Neuronal stem cell (in vitro differentiated cells): ENCODE results near the gene ZNF319.

ENCODE experiments used
- DNase-seq: peaks from one replicate; pipeline ENCODE4 v3.0.0-alpha.2; 2013; ENCODE audit warnings: low spot score
- H2AFZ ChIP-seq: one replicate; pipeline ENCODE4 v1.6.1; 2013; ENCODE audit warnings: mild to moderate bottlenecking, low read length, inconsistent platforms
- H2AK5ac ChIP-seq: 2 replicates; pipeline ENCODE4 v1.6.1; 2013; ENCODE audit warnings: low read depth, mild to moderate bottlenecking, inconsistent platforms, low read length, moderate library complexity, mixed read lengths
- H2BK120ac ChIP-seq: 2 replicates; pipeline ENCODE4 v1.6.1; 2013; ENCODE audit warnings: low read depth, mild to moderate bottlenecking, inconsistent platforms, low read length, moderate library complexity, mixed read lengths
- H2BK12ac ChIP-seq: one replicate; pipeline ENCODE4 v1.6.1; 2013; ENCODE audit warnings: low read length, inconsistent platforms
- H2BK15ac ChIP-seq: 2 replicates; pipeline ENCODE4 v1.6.1; 2013; ENCODE audit warnings: mild to moderate bottlenecking, low read length, inconsistent platforms, mixed read lengths
- H2BK5ac ChIP-seq: one replicate; pipeline ENCODE4 v1.6.1; 2013; ENCODE audit warnings: inconsistent platforms, mild to moderate bottlenecking, low read length, moderate library complexity
- H3K14ac ChIP-seq: one replicate; pipeline ENCODE4 v1.6.1; 2013; ENCODE audit warnings: low read length, inconsistent platforms
- H3K18ac ChIP-seq: 2 replicates; pipeline ENCODE4 v1.6.1; 2013; ENCODE audit warnings: low read length, inconsistent platforms
- H3K23ac ChIP-seq: 2 replicates; pipeline ENCODE4 v1.6.1; 2013; ENCODE audit warnings: low read depth, mild to moderate bottlenecking, mixed read lengths, low read length, inconsistent platforms; ENCODE audit not compliant: poor library complexity
- H3K27ac ChIP-seq: replicated peaks from 3 replicates; pipeline ENCODE4 v1.5.1; 2013; ENCODE audit warnings: low read length, inconsistent platforms
- H3K27me3 ChIP-seq, 3 experiments: 2 replicates each; pipeline ENCODE4 v1.6.1; 2013; ENCODE audit warnings: low read length in 3 of 3, mild to moderate bottlenecking in 2 of 3, inconsistent platforms in 1 of 3, low read depth in 1 of 3, mixed read lengths in 1 of 3, moderate library complexity in 1 of 3; ENCODE audit not compliant: control insufficient read depth in 3 of 3, insufficient read depth in 3 of 3
- H3K36me3 ChIP-seq, 2 donors: replicated peaks in 1 of 2; 2 replicates each; pipeline ENCODE4 v1.6.1; 2013; ENCODE audit warnings: low read length in 2 of 2; ENCODE audit not compliant: control insufficient read depth in 2 of 2, insufficient read depth in 2 of 2
- H3K4ac ChIP-seq: 2 replicates; pipeline ENCODE4 v1.6.1; 2013; ENCODE audit warnings: inconsistent platforms, mild to moderate bottlenecking, low read length, moderate library complexity
- H3K4me1 ChIP-seq, 2 donors: 1 replicate in 1 of 2; 2 replicates in 1 of 2; pipeline ENCODE4 v1.6.1; 2013; ENCODE audit warnings: low read length in 2 of 2, low read depth in 1 of 2; ENCODE audit not compliant: control insufficient read depth in 2 of 2, insufficient read depth in 1 of 2
- H3K4me2 ChIP-seq: one replicate; pipeline ENCODE4 v1.6.1; 2013; ENCODE audit warnings: mild to moderate bottlenecking, low read length, inconsistent platforms; ENCODE audit not compliant: insufficient read depth, poor library complexity, severe bottlenecking
- H3K4me3 ChIP-seq, 2 donors: 2 replicates each; pipeline ENCODE4 v1.5.1; 2013; ENCODE audit warnings: low read length in 2 of 2, mild to moderate bottlenecking in 2 of 2, inconsistent platforms in 1 of 2, moderate library complexity in 1 of 2
- H3K79me1 ChIP-seq: one replicate; pipeline ENCODE4 v1.6.1; 2013; ENCODE audit warnings: low read depth, mild to moderate bottlenecking, inconsistent platforms, low read length, moderate library complexity
- H3K9ac ChIP-seq: one replicate; pipeline ENCODE4 v1.6.1; 2013; ENCODE audit warnings: mild to moderate bottlenecking, low read depth, low read length, inconsistent platforms; ENCODE audit not compliant: poor library complexity
- H3K9me3 ChIP-seq, 2 donors: replicated peaks in 1 of 2; 2 replicates each; pipeline versions ENCODE3 to v1.6.1; 2013; ENCODE audit warnings: low read length in 2 of 2, mild to moderate bottlenecking in 2 of 2, inconsistent platforms in 1 of 2, low read depth in 1 of 2, mixed read lengths in 1 of 2, moderate library complexity in 1 of 2; ENCODE audit not compliant: control insufficient read depth in 2 of 2, insufficient read depth in 1 of 2
- H4K8ac ChIP-seq: one replicate; pipeline ENCODE4 v1.6.1; 2013; ENCODE audit warnings: low read depth, mild to moderate bottlenecking, inconsistent platforms, low read length, moderate library complexity
- H4K91ac ChIP-seq: one replicate; pipeline ENCODE4 v1.6.1; 2013; ENCODE audit warnings: low read length, low read depth, mild to moderate bottlenecking, inconsistent platforms; ENCODE audit not compliant: poor library complexity
- WGBS, 2 donors: extraction: QIAGEN DNeasy Blood & Tissue Kit; methylation state at CpG; one replicate each; pipeline ENCODE4 v1.1.7; 2013; ENCODE audit warnings: missing lambda C conversion rate in 2 of 2, mixed read lengths in 1 of 2; ENCODE audit not compliant: insufficient read length in 2 of 2, insufficient replicate concordance in 1 of 2; ENCODE audit errors: extremely low coverage in 2 of 2; 5-methylcytosine and 5-hydroxymethylcytosine counted together

Gene ZNF319

GRCh38 chr16:57994361-57994760 is 6.1 kb downstream of the ZNF319 start:
- no peak overlapping the region for H4K91ac ChIP-seq
- H3K4me1 ChIP-seq = peaks cover 0 to 3% of the 10 kb centered on the region in 2 donors
- peaks cover 4% of the 10 kb centered on the region for H3K79me1 ChIP-seq
- no peaks in the 10 kb centered on the region for H3K9me3 ChIP-seq
- H2BK5ac ChIP-seq = no peak overlapping the region
- no peak overlapping the region for H4K8ac ChIP-seq
- H3K27me3 ChIP-seq = no peaks in the 10 kb centered on the region
- H3K4me3 ChIP-seq = no peak overlapping the region
- H2AK5ac ChIP-seq = no peak overlapping the region
- no peak overlapping the region for H3K4me2 ChIP-seq
- no peak overlapping the region for H2BK15ac ChIP-seq
- no peak overlapping the region for H3K4ac ChIP-seq
- no peak overlapping the region for H3K14ac ChIP-seq
- DNase-seq = no peak
- no peak overlapping the region for H2BK120ac ChIP-seq
- H3K36me3 ChIP-seq = peaks cover 20 to 43% of the 10 kb centered on the region in 2 donors
- H3K18ac ChIP-seq = no peak overlapping the region
- H3K27ac ChIP-seq = no peak overlapping the region
- no CpG with 5 or more reads among the region's 4 CpGs for WGBS, 2 donors
- no peak overlapping the region for H3K9ac ChIP-seq
- no peak overlapping the region for H3K23ac ChIP-seq
- no peak overlapping the region for H2BK12ac ChIP-seq
- H2AFZ ChIP-seq = no peak overlapping the region

- DNase-seq = no peak
- Histone ChIP-seq H3K4me2 (no peak overlapping the region), H3K27me3 (peaks cover 0 to 2% (median 0%) of the 10 kb centered on the region in 3 experiments), H3K27ac (no peak overlapping the region), H3K23ac (no peak overlapping the region), H3K9ac (no peak overlapping the region), H3K4me3 (no peak overlapping the region), H3K4ac (no peak overlapping the region), H3K36me3 (peaks cover 20 to 43% of the 10 kb centered on the region in 2 donors), H3K14ac (no peak overlapping the region), H4K8ac (no peak overlapping the region), H3K18ac (no peak overlapping the region), H2AK5ac (no peak overlapping the region), H2BK15ac (no peak overlapping the region), H2BK120ac (no peak overlapping the region), H4K91ac (no peak overlapping the region), H3K4me1 (no peaks in the 10 kb centered on the region), H3K9me3 (no peaks in the 10 kb centered on the region), H2BK12ac (no peak overlapping the region), H2AFZ (no peak overlapping the region), H3K79me1 (peaks cover 4% of the 10 kb centered on the region), H2BK5ac (no peak overlapping the region)
- WGBS, 2 donors = no CpG with 5 or more reads among the region's 5 CpGs
Measured at GRCh38 chr16:57993897-57994296, 6.6 kb downstream of the ZNF319 start.

GRCh38 chr16:57993438-57993837 is 7.0 kb downstream of the ZNF319 start:
- Histone ChIP-seq H3K27ac (no peak overlapping the region), H4K91ac (no peak overlapping the region), H3K9ac (no peak overlapping the region), H3K4me1 (no peaks in the 10 kb centered on the region), H2BK120ac (no peak overlapping the region), H3K4me3 (no peak overlapping the region), H2BK5ac (no peak overlapping the region), H2BK15ac (no peak overlapping the region), H2BK12ac (no peak overlapping the region), H3K23ac (no peak overlapping the region), H3K9me3 (no peaks in the 10 kb centered on the region), H3K14ac (no peak overlapping the region), H3K79me1 (peaks cover 4% of the 10 kb centered on the region), H3K36me3 (peaks cover 20 to 43% of the 10 kb centered on the region in 2 donors), H2AFZ (no peak overlapping the region), H2AK5ac (no peak overlapping the region), H3K4me2 (no peak overlapping the region), H3K27me3 (peaks cover 0 to 6% (median 0%) of the 10 kb centered on the region in 3 experiments), H3K18ac (no peak overlapping the region), H3K4ac (no peak overlapping the region), H4K8ac (no peak overlapping the region)
- no CpG with 5 or more reads among the region's 8 CpGs for WGBS, 2 donors
- DNase-seq = no peak

GRCh38 chr16:57992084-57992483 is 8.4 kb downstream of the ZNF319 start:
- Histone ChIP-seq H3K27me3 (peaks cover 0 to 20% (median 1%) of the 10 kb centered on the region in 3 experiments), H2BK15ac (no peak overlapping the region), H3K36me3 (peaks cover 12 to 32% of the 10 kb centered on the region in 2 donors), H3K4ac (no peak overlapping the region), H4K8ac (no peak overlapping the region), H3K9me3 (no peaks in the 10 kb centered on the region), H2BK5ac (no peak overlapping the region), H3K14ac (no peak overlapping the region), H3K4me1 (no peaks in the 10 kb centered on the region), H3K4me3 (no peak overlapping the region), H4K91ac (no peak overlapping the region), H2AK5ac (peak overlapping the region; percentile 24), H3K79me1 (peaks cover 4% of the 10 kb centered on the region), H3K9ac (no peak overlapping the region), H3K18ac (no peak overlapping the region), H3K23ac (peak overlapping the region; percentile 14), H3K4me2 (no peak overlapping the region), H2BK120ac (no peak overlapping the region), H3K27ac (no peak overlapping the region), H2AFZ (no peak overlapping the region), H2BK12ac (no peak overlapping the region)
- WGBS, 2 donors = no CpG with 5 or more reads among the region's 6 CpGs
- DNase-seq = no peak
